CD14-positive monocyte (primary cell): ENCODE measurements around the gene PSMB11. TPM values are rescaled to one million over a fixed set of nuclear protein-coding genes. Genes with fewer than 3 reads are reported as not detected.

Experiments used
- DNase-seq, 3 donors: peaks; one replicate each; pipeline ENCODE4 v3.0.0-alpha.2; 2011 to 2022
- H2AFZ ChIP-seq: 2 replicates; pipeline ENCODE4 v1.6.0; 2012; ENCODE audit warnings: mild to moderate bottlenecking, low read depth, low read length, inconsistent platforms; ENCODE audit not compliant: insufficient read depth, poor library complexity, severe bottlenecking
- H3K27ac ChIP-seq, 2 donors: 1 replicate in 1 of 2; 2 replicates in 1 of 2; pipeline ENCODE4 v1.5.1; 2012 to 2013; ENCODE audit warnings: low read length in 2 of 2, control low read depth in 1 of 2, inconsistent platforms in 1 of 2, low read depth in 1 of 2, mild to moderate bottlenecking in 1 of 2
- H3K27me3 ChIP-seq, 2 donors: one replicate each; pipeline versions ENCODE4 v1.6.0 to v1.6.1; 2011 to 2013; ENCODE audit warnings: low read length in 2 of 2; ENCODE audit not compliant: control insufficient read depth in 2 of 2, insufficient read depth in 2 of 2
- H3K36me3 ChIP-seq, 2 donors: replicated peaks in 1 of 2; 1 replicate in 1 of 2; 2 replicates in 1 of 2; pipeline versions ENCODE4 v1.5.1 to v1.6.1; 2012 to 2013; ENCODE audit warnings: low read length in 2 of 2, control low read depth in 1 of 2, inconsistent platforms in 1 of 2, mild to moderate bottlenecking in 1 of 2; ENCODE audit not compliant: insufficient read depth in 2 of 2, control insufficient read depth in 1 of 2
- H3K4me1 ChIP-seq, 2 donors: 1 replicate in 1 of 2; 2 replicates in 1 of 2; pipeline versions ENCODE4 v1.5.1 to v1.6.1; 2012 to 2013; ENCODE audit warnings: low read length in 2 of 2, control low read depth in 1 of 2, inconsistent platforms in 1 of 2, mild to moderate bottlenecking in 1 of 2, moderate library complexity in 1 of 2; ENCODE audit not compliant: insufficient read depth in 2 of 2, control insufficient read depth in 1 of 2
- H3K4me2 ChIP-seq: replicated peaks from 2 replicates; pipeline ENCODE3; 2012; ENCODE audit warnings: low read length, moderate library complexity, mild to moderate bottlenecking; ENCODE audit not compliant: poor library complexity, severe bottlenecking; ENCODE audit errors: extremely low read depth
- H3K4me3 ChIP-seq, 3 experiments: fragments of 200-600 bp in 1 of 3; sonication (generic) in 1 of 3; replicated peaks in 1 of 3; 1 replicate in 2 of 3; 2 replicates in 1 of 3; pipeline ENCODE4 v1.5.1; 2011 to 2013; ENCODE audit warnings: low read length in 3 of 3, mild to moderate bottlenecking in 3 of 3, control low read depth in 2 of 3, low read depth in 2 of 3, inconsistent platforms in 1 of 3, moderate library complexity in 1 of 3
- H3K79me2 ChIP-seq: 2 replicates; pipeline ENCODE4 v1.6.0; 2012; ENCODE audit warnings: mild to moderate bottlenecking, control low read depth, inconsistent platforms, low read length, moderate library complexity; ENCODE audit not compliant: insufficient read depth
- H3K9ac ChIP-seq: 2 replicates; pipeline ENCODE4 v1.6.0; 2017; ENCODE audit warnings: low read length, mild to moderate bottlenecking; ENCODE audit not compliant: insufficient read depth, poor library complexity, severe bottlenecking
- H3K9me3 ChIP-seq, 2 donors: replicated peaks in 1 of 2; 1 replicate in 1 of 2; 2 replicates in 1 of 2; pipeline versions ENCODE4 v1.5.1 to v1.6.1; 2012 to 2013; ENCODE audit warnings: low read length in 2 of 2, control low read depth in 1 of 2; ENCODE audit not compliant: control insufficient read depth in 1 of 2, insufficient read depth in 1 of 2
- H4K20me1 ChIP-seq: 2 replicates; pipeline ENCODE4 v1.6.0; 2012; ENCODE audit warnings: mild to moderate bottlenecking, low read length, control low read depth, moderate library complexity; ENCODE audit not compliant: insufficient read depth
- H3K27ac Mint-ChIP-seq, 7 donors: one replicate each; pipeline ENCODE4 v1.8.0; 2020; ENCODE audit warnings: mild to moderate bottlenecking in 7 of 7, mixed read lengths in 7 of 7, moderate library complexity in 6 of 7, inconsistent platforms in 2 of 7
- H3K27me3 Mint-ChIP-seq, 3 donors: one replicate each; pipeline ENCODE4 v1.8.0; 2021 to 2022; ENCODE audit warnings: low read depth in 3 of 3, mild to moderate bottlenecking in 3 of 3, mixed read lengths in 3 of 3, moderate library complexity in 3 of 3, inconsistent platforms in 1 of 3
- H3K36me3 Mint-ChIP-seq, 2 donors: one replicate each; pipeline ENCODE4 v1.8.0; 2020; ENCODE audit warnings: mixed read lengths in 2 of 2, inconsistent platforms in 1 of 2, mild to moderate bottlenecking in 1 of 2
- H3K4me1 Mint-ChIP-seq: one replicate; pipeline ENCODE4 v1.8.0; 2020; ENCODE audit warnings: mild to moderate bottlenecking, mixed read lengths
- H3K4me3 Mint-ChIP-seq, 2 donors: one replicate each; pipeline ENCODE4 v1.8.0; 2020; ENCODE audit warnings: mild to moderate bottlenecking in 2 of 2, mixed read lengths in 2 of 2, moderate library complexity in 1 of 2
- H3K9me3 Mint-ChIP-seq, 7 donors: one replicate each; pipeline ENCODE4 v1.8.0; 2020 to 2022; ENCODE audit warnings: mixed read lengths in 7 of 7, mild to moderate bottlenecking in 6 of 7, moderate library complexity in 6 of 7, inconsistent platforms in 2 of 7
- WGBS: methylation state at CpG from one replicate; pipeline ENCODE4 v1.1.5; 2013; ENCODE audit warnings: missing lambda C conversion rate; ENCODE audit not compliant: insufficient coverage; 5-methylcytosine and 5-hydroxymethylcytosine counted together
- intact Hi-C, 2 donors: fragments of 100-400 bp; cut with micrococcal nuclease; formaldehyde crosslinking; loops; one replicate each; pipeline versions ENCODE4 v1.15.0 to v1.15.1; 2023
- polyA minus RNA-seq: library from RNA; depleted of rRNA, polyadenylated mRNA; stranded (reverse); fragments of >200 nt; gene quantifications from 2 replicates; pipeline ENCODE4 v1.2.3, GENCODE V29; 2012
- polyA plus RNA-seq, 3 donors: library from polyadenylated mRNA; depleted of rRNA in 1 of 3; unstranded in 2 of 3; stranded (reverse) in 1 of 3; fragments of 300-500 nt in 2 of 3; fragments of >200 nt in 1 of 3; fragmentation: Illumina TruSeq in 2 of 3; gene quantifications; 1 replicate in 2 of 3; 2 replicates in 1 of 3; pipeline ENCODE4 v1.2.3, GENCODE V29; 2012 to 2021
- total RNA-seq, 12 experiments: library from RNA in 1 of 12; stranded (reverse) in 1 of 12; fragments of 120-200 nt in 1 of 12; gene quantifications; one replicate each; pipeline ENCODE4 v1.2.4 and lab custom pipeline; 2013 to 2026; ENCODE audit warnings: mixed read lengths in 6 of 12, inconsistent platforms in 1 of 12
- TF ChIP-seq, protein P1 (sequence below): fragments of 200-600 bp; IDR thresholded peaks from one replicate; pipeline ENCODE4 v1.8.0; 2022; ENCODE audit warnings: antibody characterized with exemption, mild to moderate bottlenecking

The PSMB11 gene, protein sequence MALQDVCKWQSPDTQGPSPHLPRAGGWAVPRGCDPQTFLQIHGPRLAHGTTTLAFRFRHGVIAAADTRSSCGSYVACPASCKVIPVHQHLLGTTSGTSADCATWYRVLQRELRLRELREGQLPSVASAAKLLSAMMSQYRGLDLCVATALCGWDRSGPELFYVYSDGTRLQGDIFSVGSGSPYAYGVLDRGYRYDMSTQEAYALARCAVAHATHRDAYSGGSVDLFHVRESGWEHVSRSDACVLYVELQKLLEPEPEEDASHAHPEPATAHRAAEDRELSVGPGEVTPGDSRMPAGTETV
- total RNA-seq (2013): not detected
- polyA plus RNA-seq (not detected), polyA minus RNA-seq (not detected in 2 replicates), total RNA-seq (lab: John Stamatoyannopoulos, UW) (0 to 0.35 (median 0) reads per million in 11 experiments)

DNA sequence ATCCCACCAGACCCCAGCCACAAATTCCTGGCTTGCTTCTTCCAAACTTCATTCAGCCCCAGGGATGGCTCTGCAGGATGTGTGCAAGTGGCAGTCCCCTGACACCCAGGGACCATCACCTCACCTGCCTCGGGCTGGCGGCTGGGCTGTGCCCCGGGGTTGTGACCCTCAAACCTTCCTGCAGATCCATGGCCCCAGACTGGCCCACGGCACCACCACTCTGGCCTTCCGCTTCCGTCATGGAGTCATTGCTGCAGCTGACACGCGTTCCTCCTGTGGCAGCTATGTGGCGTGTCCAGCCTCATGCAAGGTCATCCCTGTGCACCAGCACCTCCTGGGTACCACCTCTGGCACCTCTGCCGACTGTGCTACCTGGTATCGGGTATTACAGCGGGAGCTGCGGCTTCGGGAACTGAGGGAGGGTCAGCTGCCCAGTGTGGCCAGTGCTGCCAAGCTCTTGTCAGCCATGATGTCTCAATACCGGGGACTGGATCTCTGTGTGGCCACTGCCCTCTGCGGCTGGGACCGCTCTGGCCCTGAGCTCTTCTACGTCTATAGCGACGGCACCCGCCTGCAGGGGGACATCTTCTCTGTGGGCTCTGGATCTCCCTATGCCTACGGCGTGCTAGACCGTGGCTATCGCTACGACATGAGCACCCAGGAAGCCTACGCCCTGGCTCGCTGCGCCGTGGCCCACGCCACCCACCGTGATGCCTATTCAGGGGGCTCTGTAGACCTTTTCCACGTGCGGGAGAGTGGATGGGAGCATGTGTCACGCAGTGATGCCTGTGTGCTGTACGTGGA is at the start of gene PSMB11:
TSS of gene PSMB11 (plus strand) at position 51 of the 804 bp plus-strand sequence. CDS start at position 65, 14 bp downstream.
- Mint-ChIP-seq H3K9me3 (peaks cover 0 to 4% (median 0%) of the 10 kb centered on the region in 7 donors), H3K27ac (peak within 1 kb of the TSS in 2 of 7 donors; percentile 18 to 26), H3K36me3 (no peaks in the 10 kb centered on the region), H3K4me3 (no peak within 1 kb of the TSS), H3K27me3 (peaks cover 5 to 12% (median 11%) of the 10 kb centered on the region in 3 donors), H3K4me1 (peaks cover 8% of the 10 kb centered on the region)
- Histone ChIP-seq H2AFZ (no peak within 1 kb of the TSS), H3K36me3 (no peaks in the 10 kb centered on the region), H3K27me3 (no peaks in the 10 kb centered on the region), H4K20me1 (no peaks in the 10 kb centered on the region), H3K79me2 (no peaks in the 10 kb centered on the region), H3K4me1 (no peaks in the 10 kb centered on the region), H3K27ac (no peak within 1 kb of the TSS), H3K9ac (no peak within 1 kb of the TSS), H3K9me3 (no peaks in the 10 kb centered on the region), H3K4me2 (no peak within 1 kb of the TSS), H3K4me3 (no peak within 1 kb of the TSS)
- WGBS: 94% methylated on average over 36 of the region's 36 CpGs
- DNase-seq: no peak
- intact Hi-C loops: no loop called here
- TF ChIP-seq, protein P1, sequence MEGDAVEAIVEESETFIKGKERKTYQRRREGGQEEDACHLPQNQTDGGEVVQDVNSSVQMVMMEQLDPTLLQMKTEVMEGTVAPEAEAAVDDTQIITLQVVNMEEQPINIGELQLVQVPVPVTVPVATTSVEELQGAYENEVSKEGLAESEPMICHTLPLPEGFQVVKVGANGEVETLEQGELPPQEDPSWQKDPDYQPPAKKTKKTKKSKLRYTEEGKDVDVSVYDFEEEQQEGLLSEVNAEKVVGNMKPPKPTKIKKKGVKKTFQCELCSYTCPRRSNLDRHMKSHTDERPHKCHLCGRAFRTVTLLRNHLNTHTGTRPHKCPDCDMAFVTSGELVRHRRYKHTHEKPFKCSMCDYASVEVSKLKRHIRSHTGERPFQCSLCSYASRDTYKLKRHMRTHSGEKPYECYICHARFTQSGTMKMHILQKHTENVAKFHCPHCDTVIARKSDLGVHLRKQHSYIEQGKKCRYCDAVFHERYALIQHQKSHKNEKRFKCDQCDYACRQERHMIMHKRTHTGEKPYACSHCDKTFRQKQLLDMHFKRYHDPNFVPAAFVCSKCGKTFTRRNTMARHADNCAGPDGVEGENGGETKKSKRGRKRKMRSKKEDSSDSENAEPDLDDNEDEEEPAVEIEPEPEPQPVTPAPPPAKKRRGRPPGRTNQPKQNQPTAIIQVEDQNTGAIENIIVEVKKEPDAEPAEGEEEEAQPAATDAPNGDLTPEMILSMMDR: no peak

DNA sequence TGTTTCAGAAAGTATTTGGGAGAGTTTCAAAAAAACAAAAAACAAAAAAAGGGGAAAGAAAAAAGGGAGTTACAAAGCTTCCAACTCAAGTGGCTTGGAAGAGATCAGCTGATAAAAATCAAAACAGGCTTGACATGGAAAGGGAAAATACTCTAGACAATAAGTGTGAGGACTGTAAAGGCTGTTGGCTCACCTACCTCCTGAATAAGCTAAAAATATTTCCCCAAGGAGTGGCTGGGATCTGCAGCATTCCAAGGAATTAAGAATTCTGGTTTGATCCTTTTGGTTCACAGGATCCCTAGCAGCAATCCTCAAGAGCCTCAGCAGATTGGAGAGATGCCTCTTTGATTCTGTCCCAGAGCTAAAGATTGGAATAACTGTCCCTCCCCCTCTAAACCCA is 48.5 kb upstream of the PSMB11 start:
- Mint-ChIP-seq H3K9me3 (no peaks in the 10 kb centered on the region), H3K4me1 (peaks cover 5% of the 10 kb centered on the region), H3K4me3 (no peak overlapping the region), H3K27ac (peak overlapping the region in 1 of 7 donors; percentile 19), H3K36me3 (peaks cover 38 to 53% of the 10 kb centered on the region in 2 donors), H3K27me3 (peaks cover 0 to 1% (median 0%) of the 10 kb centered on the region in 3 donors)
- no peaks in the 10 kb centered on the region for H3K4me1 ChIP-seq
- H2AFZ ChIP-seq: no peak overlapping the region
- H3K36me3 ChIP-seq: peaks cover 8 to 31% of the 10 kb centered on the region in 2 donors
- H3K79me2 ChIP-seq: no peaks in the 10 kb centered on the region
- intact Hi-C loops: no loop called here
- no peak overlapping the region for H3K4me2 ChIP-seq
- TF ChIP-seq, protein P1: no peak
- H3K9me3 ChIP-seq: no peaks in the 10 kb centered on the region
- H3K27ac ChIP-seq: no peak overlapping the region
- H3K9ac ChIP-seq: no peak overlapping the region
- no peak for DNase-seq
- H4K20me1 ChIP-seq: no peaks in the 10 kb centered on the region
- H3K27me3 ChIP-seq: no peaks in the 10 kb centered on the region
- H3K4me3 ChIP-seq: no peak overlapping the region
